GM19395 (cell line): ENCODE measurements around the gene WDR62.
A peak's percentile ranks its signal among the peaks of the same experiment; 100 is the strongest.
"Not testable (repeated sequence)": the region's sequence is repeated elsewhere in the genome, so short reads cannot be mapped to it uniquely, and the experiment has no call there.

Source experiments
- ATAC-seq: cut with Tn5 transposase; IDR thresholded peaks from one replicate; pipeline ENCODE4 v1.9.1; 2021; ENCODE audit warnings: mild to moderate bottlenecking, moderate library complexity; ENCODE audit not compliant: unreplicated experiment

WDR62 gene

GRCh38 chr19:36032251-36033104 is 22.2 kb upstream of the WDR62 start, which contains the start of gene CLIP3:
Gene CLIP3 (minus strand): TSS chr19:36032873. CDS start chr19:36032357, 516 bp downstream.
- no peak for ATAC-seq

GRCh38 chr19:36040495-36040894 is 14.2 kb upstream of the WDR62 start:
- ATAC-seq, result no peak

GRCh38 chr19:36041092-36041491 is 13.6 kb upstream of the WDR62 start:
- not testable (repeated sequence) for ATAC-seq

- ATAC-seq, result no peak
Measured at GRCh38 chr19:36041831-36042230, 12.9 kb upstream of the WDR62 start.

GRCh38 chr19:36043952-36044351 is 10.7 kb upstream of the WDR62 start:
- no peak for ATAC-seq

GRCh38 chr19:36046443-36047050 is 8.2 kb upstream of the WDR62 start:
- ATAC-seq, result no peak

GRCh38 chr19:36047835-36048234 is 6.9 kb upstream of the WDR62 start:
- no peak for ATAC-seq

- ATAC-seq, result no peak
Measured at GRCh38 chr19:36049080-36049698, 5.5 kb upstream of the WDR62 start.

GRCh38 chr19:36051236-36051635 is 3.5 kb upstream of the WDR62 start:
- no peak for ATAC-seq

- no peak for ATAC-seq
Measured at GRCh38 chr19:36051637-36052036, 3.1 kb upstream of the WDR62 start.

- peak; percentile 85 for ATAC-seq
Measured at GRCh38 chr19:36054119-36054732, 471 bp upstream of the WDR62 start, which contains the start of gene THAP8. Gene THAP8 (minus strand): TSS chr19:36054285. CDS start chr19:36054217, 68 bp downstream.

GRCh38 chr19:36058481-36059179 is 3.9 kb downstream of the WDR62 start:
- no peak for ATAC-seq

- no peak for ATAC-seq
Measured at GRCh38 chr19:36059180-36059910, 4.6 kb downstream of the WDR62 start.

GRCh38 chr19:36060430-36060829 is 5.7 kb downstream of the WDR62 start:
- no peak for ATAC-seq

- ATAC-seq, result no peak
Measured at GRCh38 chr19:36061367-36061766, 6.7 kb downstream of the WDR62 start.

- no peak for ATAC-seq
Measured at GRCh38 chr19:36064826-36065225, 10.1 kb downstream of the WDR62 start.

GRCh38 chr19:36067681-36068080 is 13.0 kb downstream of the WDR62 start:
- no peak for ATAC-seq

- ATAC-seq, result not testable (repeated sequence)
Measured at GRCh38 chr19:36068810-36069499, 14.3 kb downstream of the WDR62 start.

- ATAC-seq, result no peak
Measured at GRCh38 chr19:36072081-36072480, 17.4 kb downstream of the WDR62 start.
